Tibial nerve (tissue), 4 donors: ENCODE measurements around the gene HEMK1. TPM values are rescaled to one million over a fixed set of nuclear protein-coding genes. Genes with fewer than 3 reads are reported as not detected.
A peak's percentile ranks its signal among the peaks of the same experiment; 100 is the strongest.

ENCODE experiments used
- DNase-seq, 2 donors: peaks; one replicate each; pipeline ENCODE4 v3.0.0-alpha.2; 2019; ENCODE audit warnings: low spot score in 2 of 2
- H3K27ac ChIP-seq, 4 donors: fragments of 200-600 bp; sonication (generic) in 3 of 4; one replicate each; pipeline ENCODE4 v1.5.1; 2017 to 2019; ENCODE audit warnings: mild to moderate bottlenecking in 1 of 4
- H3K27me3 ChIP-seq, 2 donors: fragments of 200-600 bp; sonication (generic) in 1 of 2; one replicate each; pipeline versions ENCODE4 v1.5.1 to v1.6.0; 2017 to 2019
- H3K36me3 ChIP-seq, 3 donors: fragments of 200-600 bp; sonication (generic); one replicate each; pipeline ENCODE4 v1.5.1; 2018 to 2019
- H3K4me1 ChIP-seq, 4 donors: fragments of 200-600 bp; sonication (generic) in 3 of 4; one replicate each; pipeline ENCODE4 v1.5.1; 2017 to 2019
- H3K4me3 ChIP-seq, 4 donors: fragments of 200-600 bp; sonication (generic) in 3 of 4; one replicate each; pipeline ENCODE4 v1.5.1; 2017 to 2019; ENCODE audit warnings: mild to moderate bottlenecking in 1 of 4, moderate library complexity in 1 of 4
- H3K9me3 ChIP-seq, 4 donors: fragments of 200-600 bp; sonication (generic) in 3 of 4; one replicate each; pipeline ENCODE4 v1.5.1; 2017 to 2019
- EP300 ChIP-seq, 2 donors: sonication (generic); formaldehyde crosslinking; IDR thresholded peaks; one replicate each; pipeline ENCODE4 v1.6.1; 2017; ENCODE audit warnings: antibody characterized with exemption in 2 of 2, mild to moderate bottlenecking in 1 of 2
- POLR2A ChIP-seq, 2 donors: fragments of 450-650 bp; IDR thresholded peaks; one replicate each; pipeline ENCODE4 v1.6.1; 2017; ENCODE audit warnings: antibody characterized with exemption in 2 of 2, mild to moderate bottlenecking in 2 of 2, moderate library complexity in 2 of 2
- WGBS, 2 donors: methylation state at CpG; one replicate each; pipeline ENCODE4 v1.1.5; 2018; 5-methylcytosine and 5-hydroxymethylcytosine counted together
- total RNA-seq, 4 donors: library from RNA; depleted of rRNA; stranded (reverse); fragments of >200 nt; gene quantifications; one replicate each; pipeline ENCODE4 v1.1.0, GENCODE V29; 2016
- TF ChIP-seq, protein P1 (sequence below), 5 experiments: fragments of 200-600 bp in 3 of 5; fragments of 450-650 bp in 2 of 5; sonication (generic) in 3 of 5; IDR thresholded peaks; one replicate each; pipeline ENCODE4 v1.5.1; 2016 to 2019; ENCODE audit warnings: antibody characterized with exemption in 5 of 5, mild to moderate bottlenecking in 3 of 5, moderate library complexity in 2 of 5

The HEMK1 gene
- total RNA-seq, 4 donors from 2014 or later, result 6.9 to 10.2 (median 8.8) TPM

GRCh38 chr3:50545781-50546180 lies 23.5 kb upstream of the HEMK1 start:
- no peak overlapping the region for H3K27ac ChIP-seq
- H3K4me3 ChIP-seq, result no peak overlapping the region
- no peaks in the 10 kb centered on the region for H3K4me1 ChIP-seq
- DNase-seq, result no peak
- TF ChIP-seq POLR2A (IDR thresholded peaks at IDR 0.05), result no peak
- TF ChIP-seq, protein P1, sequence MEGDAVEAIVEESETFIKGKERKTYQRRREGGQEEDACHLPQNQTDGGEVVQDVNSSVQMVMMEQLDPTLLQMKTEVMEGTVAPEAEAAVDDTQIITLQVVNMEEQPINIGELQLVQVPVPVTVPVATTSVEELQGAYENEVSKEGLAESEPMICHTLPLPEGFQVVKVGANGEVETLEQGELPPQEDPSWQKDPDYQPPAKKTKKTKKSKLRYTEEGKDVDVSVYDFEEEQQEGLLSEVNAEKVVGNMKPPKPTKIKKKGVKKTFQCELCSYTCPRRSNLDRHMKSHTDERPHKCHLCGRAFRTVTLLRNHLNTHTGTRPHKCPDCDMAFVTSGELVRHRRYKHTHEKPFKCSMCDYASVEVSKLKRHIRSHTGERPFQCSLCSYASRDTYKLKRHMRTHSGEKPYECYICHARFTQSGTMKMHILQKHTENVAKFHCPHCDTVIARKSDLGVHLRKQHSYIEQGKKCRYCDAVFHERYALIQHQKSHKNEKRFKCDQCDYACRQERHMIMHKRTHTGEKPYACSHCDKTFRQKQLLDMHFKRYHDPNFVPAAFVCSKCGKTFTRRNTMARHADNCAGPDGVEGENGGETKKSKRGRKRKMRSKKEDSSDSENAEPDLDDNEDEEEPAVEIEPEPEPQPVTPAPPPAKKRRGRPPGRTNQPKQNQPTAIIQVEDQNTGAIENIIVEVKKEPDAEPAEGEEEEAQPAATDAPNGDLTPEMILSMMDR (IDR thresholded peaks at IDR 0.05), result no peak
- no peak for TF ChIP-seq EP300 (IDR thresholded peaks at IDR 0.05)
- no peaks in the 10 kb centered on the region for H3K27me3 ChIP-seq
- 100% methylated on average over 1 of the region's 1 CpG for WGBS, 2 donors
- no peaks in the 10 kb centered on the region for H3K9me3 ChIP-seq
- no peaks in the 10 kb centered on the region for H3K36me3 ChIP-seq

GRCh38 chr3:50549226-50549625 lies 20.1 kb upstream of the HEMK1 start:
- Histone ChIP-seq H3K9me3 (no peaks in the 10 kb centered on the region), H3K36me3 (no peaks in the 10 kb centered on the region), H3K27me3 (no peaks in the 10 kb centered on the region), H3K27ac (no peak overlapping the region), H3K4me1 (no peaks in the 10 kb centered on the region), H3K4me3 (no peak overlapping the region)
- WGBS, 2 donors, result 69 to 73% methylated on average over 3 of the region's 3 CpGs
- no peak for DNase-seq
- no peak for TF ChIP-seq POLR2A (IDR thresholded peaks at IDR 0.05)
- TF ChIP-seq, protein P1 (IDR thresholded peaks at IDR 0.05), result no peak
- TF ChIP-seq EP300 (IDR thresholded peaks at IDR 0.05), result no peak

DNA sequence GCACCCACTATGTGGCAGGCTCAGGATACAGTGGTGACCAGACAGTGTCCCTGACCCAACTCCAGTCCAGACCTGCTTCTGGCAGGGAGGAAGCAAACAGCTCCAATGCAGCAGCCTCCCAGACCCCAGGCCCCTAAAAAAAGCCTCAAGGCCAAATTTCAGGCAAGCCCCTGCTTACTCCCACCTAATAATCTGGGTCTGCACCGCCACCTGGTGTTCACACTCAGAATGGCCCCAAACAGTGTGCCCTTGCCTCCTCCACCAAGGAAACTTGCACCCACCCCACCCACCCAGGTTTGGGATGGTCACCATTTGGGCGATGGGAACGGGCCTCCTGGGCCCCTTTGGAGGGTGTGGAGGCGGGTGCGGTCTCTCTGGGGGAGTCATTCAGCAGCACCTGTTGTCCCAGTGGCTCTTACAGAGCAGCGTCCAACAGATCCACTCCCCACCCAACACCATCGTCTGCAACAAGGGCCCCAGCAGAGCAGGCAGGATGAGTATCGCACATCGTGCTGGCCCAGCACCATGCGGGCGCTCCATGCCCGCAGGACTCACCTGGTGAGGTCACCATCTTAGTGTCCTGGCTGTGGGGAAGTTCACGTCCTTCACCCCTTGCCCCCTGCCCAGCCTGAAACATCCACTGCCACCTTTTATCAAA lies 19.1 kb upstream of the HEMK1 start:
- H3K4me3 ChIP-seq, result no peak overlapping the region
- WGBS, 2 donors, result 39 to 60% methylated on average over 10 to 11 of the region's 13 CpGs
- TF ChIP-seq, protein P1 (IDR thresholded peaks at IDR 0.05), result peak; percentile 63 to 85 (median 74)
- no peak for TF ChIP-seq EP300 (IDR thresholded peaks at IDR 0.05)
- peak; percentile 29 to 72 for DNase-seq
- no peaks in the 10 kb centered on the region for H3K36me3 ChIP-seq
- H3K27me3 ChIP-seq, result no peaks in the 10 kb centered on the region
- H3K9me3 ChIP-seq, result no peaks in the 10 kb centered on the region
- H3K4me1 ChIP-seq, result no peaks in the 10 kb centered on the region
- no peak overlapping the region for H3K27ac ChIP-seq

GRCh38 chr3:50551054-50551659 lies 18.2 kb upstream of the HEMK1 start:
- Histone ChIP-seq H3K27ac (no peak overlapping the region), H3K36me3 (no peaks in the 10 kb centered on the region), H3K4me1 (no peaks in the 10 kb centered on the region), H3K27me3 (no peaks in the 10 kb centered on the region), H3K4me3 (no peak overlapping the region), H3K9me3 (no peaks in the 10 kb centered on the region)
- DNase-seq, result no peak
- TF ChIP-seq, protein P1 (IDR thresholded peaks at IDR 0.05), result no peak
- no peak for TF ChIP-seq POLR2A (IDR thresholded peaks at IDR 0.05)
- WGBS, 2 donors, result 42 to 53% methylated on average over 9 of the region's 9 CpGs

GRCh38 chr3:50551681-50552435 lies 17.5 kb upstream of the HEMK1 start:
- Histone ChIP-seq H3K36me3 (no peaks in the 10 kb centered on the region), H3K4me3 (no peak overlapping the region), H3K9me3 (no peaks in the 10 kb centered on the region), H3K27ac (no peak overlapping the region), H3K4me1 (no peaks in the 10 kb centered on the region), H3K27me3 (no peaks in the 10 kb centered on the region)
- DNase-seq, result no peak
- TF ChIP-seq POLR2A (IDR thresholded peaks at IDR 0.05) (no peak), EP300 (IDR thresholded peaks at IDR 0.05) (no peak)
- TF ChIP-seq, protein P1 (IDR thresholded peaks at IDR 0.05), result peak in 1 of 5 experiments; percentile 10
- 64 to 79% methylated on average over 5 to 7 of the region's 7 CpGs for WGBS, 2 donors
